Activated CD8-positive, alpha-beta T cell treated with anti-CD3 and anti-CD28 coated beads, Interleukin-2, amount 10 ng/mL, durations not matched to agents 7 days and 5 days (primary cell): ENCODE data around the gene BZW1. TPM values are rescaled to one million over a fixed set of nuclear protein-coding genes. Genes with fewer than 3 reads are reported as not detected.

Experiments used
- total RNA-seq, 2 experiments: library from RNA; stranded (reverse); gene quantifications; one replicate each; pipeline ENCODE4 v1.2.3, GENCODE V29; 2021

BZW1 gene
- total RNA-seq, 2 experiments from 2014 or later = 276 to 304 TPM

Other genes with a start within 250 kb of the BZW1 start
- gene AOX1, start 225.9 kb upstream of the BZW1 start, total RNA-seq = under 1 TPM in 1 of 2 experiments, not detected in 1; 0.08 TPM
- 100 to 1,000 TPM; 122 to 126 TPM for gene CLK1, start 52.7 kb downstream of the BZW1 start, total RNA-seq
- 10 to 100 TPM; 81.6 to 82.9 TPM for gene PPIL3, start 77.2 kb downstream of the BZW1 start, total RNA-seq
- gene NIF3L1, start 77.5 kb downstream of the BZW1 start, total RNA-seq = 10 to 100 TPM; 37.0 to 39.0 TPM
- 10 to 100 TPM; 47.4 to 57.2 TPM for gene ORC2, start 151.8 kb downstream of the BZW1 start, total RNA-seq